SU-DHL-6 (cell line): Measurements from ENCODE around the gene POLR3B.

Experiments used
- H2AFZ ChIP-seq: fragments of 200-600 bp; sonication (generic); 2 replicates; pipeline ENCODE4 v1.6.1; 2014; ENCODE audit warnings: low read depth, mild to moderate bottlenecking, moderate library complexity, mixed read lengths, antibody characterized with exemption, low read length; ENCODE audit not compliant: severe bottlenecking
- H3F3A ChIP-seq: fragments of 200-600 bp; shearing (Covaris generic); 2 replicates; pipeline ENCODE4 v1.6.0; 2016; ENCODE audit warnings: antibody characterized with exemption, mild to moderate bottlenecking; ENCODE audit not compliant: insufficient read depth
- H3K27ac ChIP-seq: fragments of 200-600 bp; sonication (generic); 2 replicates; pipeline ENCODE4 v1.5.1; 2016; ENCODE audit warnings: low read depth, mild to moderate bottlenecking, low read length, moderate library complexity, mixed read lengths
- H3K27me3 ChIP-seq: fragments of 200-600 bp; sonication (generic), shearing (Covaris generic); 2 replicates; pipeline ENCODE4 v1.6.0; 2014; ENCODE audit warnings: mild to moderate bottlenecking, low read length
- H3K36me3 ChIP-seq: fragments of 200-600 bp; sonication (generic); 2 replicates; pipeline ENCODE4 v1.6.1; 2014; ENCODE audit warnings: mild to moderate bottlenecking, low read length, mixed read lengths
- H3K4me2 ChIP-seq: fragments of 300-600, 200-600 bp; shearing (Covaris generic), sonication (generic); 2 replicates; pipeline ENCODE4 v1.6.0; 2014; ENCODE audit warnings: low read length, low read depth, mild to moderate bottlenecking; ENCODE audit not compliant: poor library complexity, severe bottlenecking
- H3K4me3 ChIP-seq: fragments of 200-600 bp; sonication (generic); 2 replicates; pipeline ENCODE4 v1.5.1; 2014; ENCODE audit warnings: antibody characterized with exemption, low read length, mild to moderate bottlenecking, mixed read lengths; ENCODE audit not compliant: insufficient read depth, poor library complexity, severe bottlenecking
- H3K79me2 ChIP-seq: fragments of 200-600 bp; sonication (generic); 2 replicates; pipeline ENCODE4 v1.6.1; 2014; ENCODE audit warnings: mild to moderate bottlenecking, low read length, moderate library complexity; ENCODE audit not compliant: insufficient read depth
- H3K9ac ChIP-seq: fragments of 200-600 bp; sonication (generic); 2 replicates; pipeline ENCODE4 v1.7.0; 2014; ENCODE audit warnings: mild to moderate bottlenecking, low read length
- H3K9me2 ChIP-seq: fragments of 200-600 bp; sonication (generic); replicated peaks from 2 replicates; pipeline ENCODE4 v1.6.1; 2014; ENCODE audit warnings: low read length; ENCODE audit not compliant: insufficient read depth
- H3K9me3 ChIP-seq: fragments of 200-600 bp; sonication (generic); 2 replicates; pipeline ENCODE4 v1.6.1; 2014; ENCODE audit warnings: low read length, mixed read lengths; ENCODE audit not compliant: insufficient read depth
- H4K20me1 ChIP-seq: fragments of 200-600 bp; sonication (generic); 2 replicates; pipeline ENCODE4 v1.6.1; 2014; ENCODE audit warnings: low read depth, mild to moderate bottlenecking, antibody characterized with exemption, low read length, moderate library complexity, mixed read lengths
- CTCF ChIP-seq: fragments of 200-600 bp; sonication (generic); IDR thresholded peaks from one replicate; pipeline ENCODE4 v1.5.1; 2017; ENCODE audit warnings: antibody characterized with exemption, mild to moderate bottlenecking, low read length, moderate library complexity; ENCODE audit not compliant: insufficient read depth, poor library complexity, severe bottlenecking
- EZH2phosphoT487 ChIP-seq: fragments of 200-600 bp; sonication (generic), shearing (Covaris generic); conservative IDR thresholded peaks from 2 replicates; pipeline ENCODE4 v1.6.1; 2018; ENCODE audit warnings: mild to moderate bottlenecking, antibody characterized with exemption, low read length, moderate library complexity, mixed read lengths

POLR3B gene

GRCh38 chr12:106315523-106315922 is 42.0 kb upstream of the POLR3B start:
- Histone ChIP-seq H3K9ac (no peak overlapping the region), H3K27ac (no peak overlapping the region), H3K9me2 (no peaks in the 10 kb centered on the region), H3K9me3 (no peaks in the 10 kb centered on the region), H3K27me3 (no peaks in the 10 kb centered on the region), H3K4me3 (no peak overlapping the region), H3K4me2 (no peak overlapping the region), H3K36me3 (no peaks in the 10 kb centered on the region), H4K20me1 (no peaks in the 10 kb centered on the region), H2AFZ (no peak overlapping the region), H3F3A (no peaks in the 10 kb centered on the region), H3K79me2 (no peaks in the 10 kb centered on the region)
- TF ChIP-seq CTCF (no peak), EZH2phosphoT487 (no peak)

- Histone ChIP-seq H3K9ac (no peak overlapping the region), H2AFZ (no peak overlapping the region), H3K4me2 (no peak overlapping the region), H3K79me2 (no peaks in the 10 kb centered on the region), H3K9me2 (no peaks in the 10 kb centered on the region), H4K20me1 (no peaks in the 10 kb centered on the region), H3K27ac (no peak overlapping the region), H3K9me3 (no peaks in the 10 kb centered on the region), H3K36me3 (no peaks in the 10 kb centered on the region), H3K4me3 (no peak overlapping the region), H3F3A (no peaks in the 10 kb centered on the region), H3K27me3 (no peaks in the 10 kb centered on the region)
- TF ChIP-seq EZH2phosphoT487 (no peak), CTCF (no peak)
Measured at GRCh38 chr12:106317406-106318082, 40.0 kb upstream of the POLR3B start.

GRCh38 chr12:106321139-106321850 is 36.3 kb upstream of the POLR3B start:
- Histone ChIP-seq H3K9me2 (no peaks in the 10 kb centered on the region), H3K4me3 (no peak overlapping the region), H3K27me3 (no peaks in the 10 kb centered on the region), H3F3A (no peaks in the 10 kb centered on the region), H4K20me1 (no peaks in the 10 kb centered on the region), H3K9me3 (no peaks in the 10 kb centered on the region), H3K79me2 (no peaks in the 10 kb centered on the region), H3K36me3 (no peaks in the 10 kb centered on the region), H3K9ac (no peak overlapping the region), H2AFZ (no peak overlapping the region), H3K4me2 (no peak overlapping the region), H3K27ac (no peak overlapping the region)
- TF ChIP-seq CTCF (no peak), EZH2phosphoT487 (no peak)
